Choroid plexus epithelial cell (primary cell): ENCODE data around the gene TFPI.

Source experiments
- DNase-seq: peaks from one replicate; pipeline ENCODE4 v3.0.0-alpha.2; 2010; ENCODE audit warnings: low read depth
- H3K4me3 ChIP-seq: 2 replicates; pipeline ENCODE4 v1.5.1; 2011; ENCODE audit warnings: low read depth, mild to moderate bottlenecking, control low read depth, low read length, moderate library complexity
- CTCF ChIP-seq: conservative IDR thresholded peaks from 2 replicates; pipeline ENCODE4 v1.5.1; 2011; ENCODE audit warnings: low read depth, mild to moderate bottlenecking, control low read depth, inconsistent platforms, low read length, moderate library complexity

Gene TFPI

GRCh38 chr2:187453078-187453641, 101.1 kb downstream of the TFPI start:
- peak; percentile 47 for TF ChIP-seq CTCF
- H3K4me3 ChIP-seq: no peak overlapping the region
- DNase-seq: peak; percentile 60

- DNase-seq: no peak
- no peak for TF ChIP-seq CTCF
- no peak overlapping the region for H3K4me3 ChIP-seq
These were observed 102.7 kb downstream of the TFPI start for GRCh38 chr2:187451510-187451909.

- TF ChIP-seq CTCF: no peak
- DNase-seq: no peak
- peak overlapping the region; percentile 61 for H3K4me3 ChIP-seq
These were observed 106.9 kb downstream of the TFPI start for GRCh38 chr2:187447336-187447735.

- no peak for DNase-seq
- peak overlapping the region; percentile 61 for H3K4me3 ChIP-seq
- no peak for TF ChIP-seq CTCF
These were observed 107.5 kb downstream of the TFPI start for GRCh38 chr2:187446711-187447110.

GRCh38 chr2:187445051-187445450, 109.2 kb downstream of the TFPI start:
- no peak for TF ChIP-seq CTCF
- no peak for DNase-seq
- H3K4me3 ChIP-seq: peak overlapping the region; percentile 11

- no peak for TF ChIP-seq CTCF
- no peak overlapping the region for H3K4me3 ChIP-seq
- no peak for DNase-seq
These were observed 111.5 kb downstream of the TFPI start for GRCh38 chr2:187442778-187443177.

- peak; percentile 28 for TF ChIP-seq CTCF
- no peak overlapping the region for H3K4me3 ChIP-seq
- DNase-seq: no peak
These were observed 111.9 kb downstream of the TFPI start for GRCh38 chr2:187442378-187442777.
